ENCODE data around the gene DNAJC28. TPM values are rescaled to one million over a fixed set of nuclear protein-coding genes. Genes with fewer than 3 reads are reported as not detected.
"Not testable (repeated sequence)": the region's sequence is repeated elsewhere in the genome, so short reads cannot be mapped to it uniquely, and the experiment has no call there.

The DNAJC28 gene
- total RNA-seq, 2 donors from 2014 or later = 3.9 to 5.8 TPM

- TF ChIP-seq CTCF (conservative IDR thresholded peaks at IDR 0.05) = no peak
- peaks cover 7% of the 10 kb centered on the region for H3K36me3 ChIP-seq (ENCODE audit: control insufficient read depth, insufficient read depth, low read length)
- H3K27ac Mint-ChIP-seq = no peak overlapping the region
- WGBS, 2 experiments (ENCODE audit: insufficient coverage in 1 of 2, insufficient read length in 1 of 2) = 100% methylated on average over 3 of the region's 3 CpGs; no CpG with 5 or more reads in 1 of the 2 experiments
- no peaks in the 10 kb centered on the region for H3K4me1 ChIP-seq (ENCODE audit: control insufficient read depth, insufficient read depth, low read length)
- H3K9ac ChIP-seq (ENCODE audit: extremely low read depth, low read length, poor library complexity, severe bottlenecking) = no peak overlapping the region
- H3K4me3 ChIP-seq (ENCODE audit: low read length) = no peak overlapping the region
- no peaks in the 10 kb centered on the region for H3K9me3 ChIP-seq (ENCODE audit: control insufficient read depth, low read length)
- H3K9me3 Mint-ChIP-seq = peaks cover 9% of the 10 kb centered on the region
- H3K36me3 Mint-ChIP-seq (ENCODE audit: low read depth) = peaks cover 17% of the 10 kb centered on the region
- H3K4me1 Mint-ChIP-seq = peaks cover 2% of the 10 kb centered on the region
- H3K4me3 Mint-ChIP-seq = no peak overlapping the region
- DNase-seq = no peak
- no peaks in the 10 kb centered on the region for H3K27me3 Mint-ChIP-seq (ENCODE audit: insufficient read depth)
- H3K27me3 ChIP-seq (ENCODE audit: control insufficient read depth, insufficient read depth, low read length, poor library complexity, severe bottlenecking) = no peaks in the 10 kb centered on the region
- H3K27ac ChIP-seq (ENCODE audit: low read depth, low read length) = no peak overlapping the region
Observed at GRCh38 chr21:33473344-33473743, 18.2 kb downstream of the DNAJC28 start.

- Mint-ChIP-seq H3K27ac (no peak overlapping the region), H3K4me3 (no peak overlapping the region), H3K27me3 (ENCODE audit: insufficient read depth) (no peaks in the 10 kb centered on the region), H3K4me1 (no peaks in the 10 kb centered on the region), H3K36me3 (ENCODE audit: low read depth) (peaks cover 17% of the 10 kb centered on the region), H3K9me3 (peaks cover 9% of the 10 kb centered on the region)
- Histone ChIP-seq H3K9me3 (ENCODE audit: control insufficient read depth, low read length) (no peaks in the 10 kb centered on the region), H3K27ac (ENCODE audit: low read depth, low read length) (no peak overlapping the region), H3K27me3 (ENCODE audit: control insufficient read depth, insufficient read depth, low read length, poor library complexity, severe bottlenecking) (no peaks in the 10 kb centered on the region), H3K9ac (ENCODE audit: extremely low read depth, low read length, poor library complexity, severe bottlenecking) (no peak overlapping the region), H3K4me1 (ENCODE audit: control insufficient read depth, insufficient read depth, low read length) (no peaks in the 10 kb centered on the region), H3K4me3 (ENCODE audit: low read length) (no peak overlapping the region), H3K36me3 (ENCODE audit: control insufficient read depth, insufficient read depth, low read length) (peaks cover 21% of the 10 kb centered on the region)
- no peak for DNase-seq
- WGBS, 2 experiments (ENCODE audit: insufficient coverage in 1 of 2, insufficient read length in 1 of 2) = 100% methylated on average over 2 of the region's 2 CpGs
- TF ChIP-seq CTCF (conservative IDR thresholded peaks at IDR 0.05) = no peak
Observed at GRCh38 chr21:33470701-33471100, 20.8 kb downstream of the DNAJC28 start.

- not testable (repeated sequence) for H3K27me3 Mint-ChIP-seq (ENCODE audit: insufficient read depth); DNase-seq; H3K4me1 ChIP-seq (ENCODE audit: control insufficient read depth, insufficient read depth, low read length); H3K9me3 ChIP-seq (ENCODE audit: control insufficient read depth, low read length); H3K27ac Mint-ChIP-seq; H3K9me3 Mint-ChIP-seq; H3K9ac ChIP-seq (ENCODE audit: extremely low read depth, low read length, poor library complexity, severe bottlenecking); H3K4me3 ChIP-seq (ENCODE audit: low read length); H3K27ac ChIP-seq (ENCODE audit: low read depth, low read length); H3K27me3 ChIP-seq (ENCODE audit: control insufficient read depth, insufficient read depth, low read length, poor library complexity, severe bottlenecking); H3K4me3 Mint-ChIP-seq; H3K4me1 Mint-ChIP-seq
- H3K36me3 ChIP-seq (ENCODE audit: control insufficient read depth, insufficient read depth, low read length) = peaks cover 33% of the 10 kb centered on the region
- peaks cover 22% of the 10 kb centered on the region for H3K36me3 Mint-ChIP-seq (ENCODE audit: low read depth)
- WGBS, 2 experiments (ENCODE audit: insufficient coverage in 1 of 2, insufficient read length in 1 of 2) = 91 to 97% methylated on average over 4 of the region's 4 CpGs
Observed at GRCh38 chr21:33469183-33469582, 22.3 kb downstream of the DNAJC28 start.

Measured in endodermal cell (in vitro differentiated cells).